Peyer's patch (tissue), 4 donors: ENCODE results near the gene TNRC6A.

Experiments
- CTCF ChIP-seq, 6 experiments: fragments of 450-650 bp in 4 of 6; fragments of 200-600 bp in 2 of 6; sonication (generic) in 1 of 6; IDR thresholded peaks; one replicate each; pipeline ENCODE4 v1.5.1; 2017 to 2019; ENCODE audit warnings: antibody characterized with exemption in 6 of 6, mild to moderate bottlenecking in 3 of 6, moderate library complexity in 1 of 6
- POLR2A ChIP-seq, 2 donors: fragments of 450-650 bp; IDR thresholded peaks; one replicate each; pipeline ENCODE4 v1.5.1; 2017; ENCODE audit warnings: antibody characterized with exemption in 2 of 2, mild to moderate bottlenecking in 2 of 2, moderate library complexity in 2 of 2

GRCh38 chr16:24721830-24722238 is 7.6 kb upstream of the TNRC6A start:
- TF ChIP-seq CTCF (IDR thresholded peaks at IDR 0.05) (no peak), POLR2A (IDR thresholded peaks at IDR 0.05) (no peak)
